PFSK-1 (cell line): Measurements from ENCODE around the gene CD55.

ENCODE experiments used
- POLR2AphosphoS5 ChIP-seq: IDR thresholded peaks from 2 replicates; pipeline ENCODE4 v1.6.1; 2012; ENCODE audit warnings: low read depth, mild to moderate bottlenecking, control low read depth, low read length, moderate library complexity
- SIN3A ChIP-seq: IDR thresholded peaks from 2 replicates; pipeline ENCODE4 v1.6.1; 2012; ENCODE audit warnings: mild to moderate bottlenecking, low read length, moderate library complexity, borderline replicate concordance; ENCODE audit not compliant: insufficient read depth
- TAF1 ChIP-seq: IDR thresholded peaks from 2 replicates; pipeline ENCODE4 v1.6.1; 2012; ENCODE audit warnings: low read length, control low read depth, borderline replicate concordance; ENCODE audit not compliant: insufficient read depth
- TF ChIP-seq, protein P1 (sequence below), 2 experiments: IDR thresholded peaks; 2 replicates each; pipeline versions ENCODE4 v1.6.1 to v1.8.0; 2011 to 2012; ENCODE audit warnings: low read depth in 2 of 2, low read length in 2 of 2, control low read depth in 1 of 2, inconsistent platforms in 1 of 2, mild to moderate bottlenecking in 1 of 2, moderate library complexity in 1 of 2; ENCODE audit not compliant: insufficient read depth in 1 of 2

DNA sequence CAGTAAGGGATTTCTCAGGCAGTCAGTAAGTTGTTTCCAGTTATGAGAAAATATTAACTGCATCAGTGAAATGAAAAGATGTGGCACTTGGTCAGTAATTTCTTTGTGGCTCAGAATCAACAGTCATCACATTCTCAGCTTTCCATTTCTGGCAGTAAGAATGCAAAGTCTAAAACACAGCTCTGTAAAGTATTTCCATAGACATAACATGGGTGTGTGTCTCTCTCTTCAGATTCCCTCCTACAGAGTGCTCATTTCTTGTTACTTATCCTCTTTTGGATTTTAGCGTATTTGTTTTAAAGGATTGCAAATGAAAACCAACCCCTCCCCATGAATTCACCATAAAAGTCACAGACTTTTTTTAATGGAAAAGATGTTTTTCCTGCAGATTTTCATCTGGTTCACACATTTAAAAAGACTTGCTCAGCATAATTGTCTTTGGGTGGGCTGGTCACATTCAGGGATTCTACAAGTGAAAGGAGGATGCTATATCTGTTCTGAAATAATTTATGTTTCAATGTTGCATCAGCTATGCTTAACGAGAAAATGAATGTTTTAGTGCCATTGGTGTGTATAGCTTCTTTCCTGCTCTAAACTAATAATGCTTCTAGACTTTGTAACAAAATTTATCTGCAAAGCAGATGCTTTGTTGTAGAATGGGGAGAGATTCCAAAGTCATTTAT lies 34.6 kb upstream of the CD55 start:
- TF ChIP-seq TAF1 = no peak
- TF ChIP-seq POLR2AphosphoS5 = no peak
- TF ChIP-seq, protein P1, sequence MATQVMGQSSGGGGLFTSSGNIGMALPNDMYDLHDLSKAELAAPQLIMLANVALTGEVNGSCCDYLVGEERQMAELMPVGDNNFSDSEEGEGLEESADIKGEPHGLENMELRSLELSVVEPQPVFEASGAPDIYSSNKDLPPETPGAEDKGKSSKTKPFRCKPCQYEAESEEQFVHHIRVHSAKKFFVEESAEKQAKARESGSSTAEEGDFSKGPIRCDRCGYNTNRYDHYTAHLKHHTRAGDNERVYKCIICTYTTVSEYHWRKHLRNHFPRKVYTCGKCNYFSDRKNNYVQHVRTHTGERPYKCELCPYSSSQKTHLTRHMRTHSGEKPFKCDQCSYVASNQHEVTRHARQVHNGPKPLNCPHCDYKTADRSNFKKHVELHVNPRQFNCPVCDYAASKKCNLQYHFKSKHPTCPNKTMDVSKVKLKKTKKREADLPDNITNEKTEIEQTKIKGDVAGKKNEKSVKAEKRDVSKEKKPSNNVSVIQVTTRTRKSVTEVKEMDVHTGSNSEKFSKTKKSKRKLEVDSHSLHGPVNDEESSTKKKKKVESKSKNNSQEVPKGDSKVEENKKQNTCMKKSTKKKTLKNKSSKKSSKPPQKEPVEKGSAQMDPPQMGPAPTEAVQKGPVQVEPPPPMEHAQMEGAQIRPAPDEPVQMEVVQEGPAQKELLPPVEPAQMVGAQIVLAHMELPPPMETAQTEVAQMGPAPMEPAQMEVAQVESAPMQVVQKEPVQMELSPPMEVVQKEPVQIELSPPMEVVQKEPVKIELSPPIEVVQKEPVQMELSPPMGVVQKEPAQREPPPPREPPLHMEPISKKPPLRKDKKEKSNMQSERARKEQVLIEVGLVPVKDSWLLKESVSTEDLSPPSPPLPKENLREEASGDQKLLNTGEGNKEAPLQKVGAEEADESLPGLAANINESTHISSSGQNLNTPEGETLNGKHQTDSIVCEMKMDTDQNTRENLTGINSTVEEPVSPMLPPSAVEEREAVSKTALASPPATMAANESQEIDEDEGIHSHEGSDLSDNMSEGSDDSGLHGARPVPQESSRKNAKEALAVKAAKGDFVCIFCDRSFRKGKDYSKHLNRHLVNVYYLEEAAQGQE (IDR thresholded peaks at IDR 0.05; ENCODE audit: insufficient read depth in 1 of 2, low read depth in 2 of 2, low read length in 2 of 2) = no peak
- no peak for TF ChIP-seq SIN3A
